Measurements from ENCODE around the gene MKNK1.

DNA sequence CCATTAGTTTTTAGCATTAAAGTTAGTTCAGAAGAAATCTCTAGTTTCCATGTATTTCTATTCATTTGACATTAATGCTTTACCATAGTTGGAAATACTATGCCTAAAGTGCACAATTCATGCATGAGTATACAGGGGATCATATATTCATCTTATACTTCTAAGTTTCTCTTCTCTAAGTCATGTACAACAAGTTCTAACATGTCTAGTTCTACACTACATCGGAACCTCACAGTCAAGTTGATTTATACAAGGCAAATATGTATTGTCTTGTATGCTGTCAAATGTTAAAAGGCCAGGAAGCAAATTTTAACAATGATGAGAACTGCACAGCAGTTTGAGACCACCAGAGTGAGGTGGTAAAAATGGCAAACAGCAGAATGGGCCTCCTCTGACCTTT lies 35.5 kb upstream of the MKNK1 start:
- no peak for TF ChIP-seq CTCF (conservative IDR thresholded peaks at IDR 0.05 in 1 of 2, IDR thresholded peaks at IDR 0.05 in 1 of 2; ENCODE audit: extremely low read depth in 1 of 2, insufficient read depth in 1 of 2, low read depth in 1 of 2, low read length in 2 of 2)
- no peak for TF ChIP-seq EZH2 (IDR thresholded peaks at IDR 0.05; ENCODE audit: borderline replicate concordance, low read length)

Measured in mammary epithelial cell (primary cell).